Fibroblast of lung (primary cell): ENCODE data around the gene ASRGL1. TPM values are rescaled to one million over a fixed set of nuclear protein-coding genes. Genes with fewer than 3 reads are reported as not detected.
A peak's percentile ranks its signal among the peaks of the same experiment; 100 is the strongest.

Experiments
- DNase-seq, 2 donors: peaks; one replicate each; pipeline versions ENCODE4 v3.0.0 to v3.0.0-alpha.2; 2010; ENCODE audit warnings: low read depth in 2 of 2
- H2AFZ ChIP-seq: 2 replicates; pipeline ENCODE4 v1.5.1; 2012; ENCODE audit warnings: low read length, control low read depth, inconsistent platforms
- H3K27ac ChIP-seq: 2 replicates; pipeline ENCODE4 v1.5.1; 2011; ENCODE audit warnings: low read length, control low read depth; ENCODE audit not compliant: insufficient read depth
- H3K27me3 ChIP-seq: 2 replicates; pipeline ENCODE4 v1.5.1; 2011; ENCODE audit warnings: mild to moderate bottlenecking, low read length; ENCODE audit not compliant: control insufficient read depth, insufficient read depth
- H3K36me3 ChIP-seq: 2 replicates; pipeline ENCODE4 v1.5.1; 2011; ENCODE audit warnings: low read length; ENCODE audit not compliant: control insufficient read depth, insufficient read depth
- H3K4me1 ChIP-seq: 2 replicates; pipeline ENCODE4 v1.5.1; 2011; ENCODE audit warnings: low read length; ENCODE audit not compliant: control insufficient read depth, insufficient read depth; ENCODE audit errors: extremely low read depth
- H3K4me2 ChIP-seq: 2 replicates; pipeline ENCODE4 v1.5.1; 2011; ENCODE audit warnings: low read length, control low read depth; ENCODE audit not compliant: insufficient read depth; ENCODE audit errors: extremely low read depth
- H3K4me3 ChIP-seq, 4 experiments: fragments of 200-600 bp in 1 of 4; sonication (generic) in 1 of 4; replicated peaks in 1 of 4; 2 replicates each; pipeline ENCODE4 v1.5.1; 2011 to 2016; ENCODE audit warnings: low read length in 4 of 4, low read depth in 3 of 4, mild to moderate bottlenecking in 3 of 4, control low read depth in 2 of 4, inconsistent platforms in 1 of 4, mixed read lengths in 1 of 4; ENCODE audit not compliant: insufficient read depth in 1 of 4; ENCODE audit errors: control extremely low read depth in 1 of 4
- H3K79me2 ChIP-seq: 2 replicates; pipeline ENCODE4 v1.5.1; 2012; ENCODE audit warnings: mild to moderate bottlenecking, low read length, inconsistent platforms; ENCODE audit not compliant: control insufficient read depth, insufficient read depth
- H3K9ac ChIP-seq: 2 replicates; pipeline ENCODE4 v1.5.1; 2011; ENCODE audit warnings: mild to moderate bottlenecking, low read length, control low read depth; ENCODE audit not compliant: insufficient read depth
- H3K9me3 ChIP-seq: 2 replicates; pipeline ENCODE4 v1.5.1; 2012; ENCODE audit warnings: low read depth, low read length; ENCODE audit not compliant: control insufficient read depth, insufficient read depth
- H4K20me1 ChIP-seq: 2 replicates; pipeline ENCODE4 v1.5.1; 2011; ENCODE audit warnings: low read length; ENCODE audit not compliant: control insufficient read depth, insufficient read depth; ENCODE audit errors: extremely low read depth
- EZH2 ChIP-seq: IDR thresholded peaks from 2 replicates; pipeline ENCODE4 v1.5.1; 2012; ENCODE audit warnings: low read length, control low read depth, mild to moderate bottlenecking; ENCODE audit errors: missing control alignments
- polyA plus RNA-seq, 2 donors: library from polyadenylated mRNA; depleted of rRNA in 1 of 2; stranded (reverse) in 1 of 2; unstranded in 1 of 2; fragments of >200 nt; gene quantifications; 2 replicates each; pipeline ENCODE4 v1.2.1, GENCODE V29; 2011 to 2012; ENCODE audit warnings: missing spikeins in 1 of 2
- total RNA-seq: library from RNA; depleted of rRNA; stranded (reverse); fragments of >200 nt; gene quantifications from 2 replicates; pipeline ENCODE4 v1.2.1, GENCODE V29; 2014
- TF ChIP-seq, protein P1 (sequence below), 2 donors: IDR thresholded peaks in 1 of 2; conservative IDR thresholded peaks in 1 of 2; 1 replicate in 1 of 2; 2 replicates in 1 of 2; pipeline ENCODE4 v1.5.1; 2011 to 2012; ENCODE audit warnings: low read length in 2 of 2, control low read depth in 1 of 2, inconsistent platforms in 1 of 2, low read depth in 1 of 2, mild to moderate bottlenecking in 1 of 2

The ASRGL1 gene
- total and polyA plus RNA-seq, 2 donors (not counting 1 experiment from before 2014, with no cell fraction given): under 0.01 to 0.22 TPM

DNA sequence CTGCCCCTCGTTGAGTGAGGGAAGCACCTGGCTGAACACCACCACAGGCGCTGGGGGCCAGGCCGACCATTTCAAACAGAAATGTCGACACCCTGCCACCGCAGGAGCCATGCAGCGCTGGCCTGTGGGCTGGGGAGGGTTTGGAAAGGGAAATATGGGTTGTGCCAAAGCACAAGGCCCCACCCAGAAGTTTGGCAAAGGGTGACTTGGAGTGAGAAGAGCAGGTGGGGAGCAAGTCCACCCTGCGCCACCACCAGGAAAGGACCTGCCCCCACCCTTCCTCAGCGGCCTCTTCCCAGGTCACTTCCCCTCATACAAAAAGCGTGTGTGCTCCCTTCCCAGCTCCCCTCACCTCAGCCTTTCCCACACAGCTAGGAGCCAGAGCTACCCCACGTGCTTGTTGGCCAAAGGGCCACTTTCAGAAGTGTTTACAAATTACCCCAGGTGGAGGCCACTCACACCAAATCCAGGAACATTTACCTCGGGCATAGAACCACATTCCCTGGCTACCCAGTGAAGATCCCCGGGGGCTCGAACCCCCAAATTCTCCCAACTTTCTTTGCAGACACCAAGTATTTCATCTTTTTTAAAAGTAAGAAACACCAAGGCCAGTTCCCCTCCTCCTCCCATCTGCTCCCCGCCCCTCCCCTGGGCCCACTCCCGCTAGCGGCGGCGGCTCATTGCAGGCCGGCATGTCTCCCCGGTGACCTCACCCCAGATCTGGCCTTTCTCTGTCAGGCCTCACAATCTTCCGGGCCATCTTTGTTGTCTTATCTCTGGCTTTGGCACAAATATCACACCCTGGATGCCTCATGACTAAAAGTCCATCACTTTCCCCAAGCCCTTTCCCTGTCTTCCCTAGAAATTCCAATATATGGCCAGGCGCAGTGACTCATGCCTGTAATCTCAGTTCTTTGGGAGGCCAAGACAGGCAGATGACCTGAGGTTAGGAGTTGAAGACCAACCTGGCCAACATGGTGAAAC is 61.1 kb downstream of the ASRGL1 start:
- TF ChIP-seq EZH2: no peak
- TF ChIP-seq, protein P1, sequence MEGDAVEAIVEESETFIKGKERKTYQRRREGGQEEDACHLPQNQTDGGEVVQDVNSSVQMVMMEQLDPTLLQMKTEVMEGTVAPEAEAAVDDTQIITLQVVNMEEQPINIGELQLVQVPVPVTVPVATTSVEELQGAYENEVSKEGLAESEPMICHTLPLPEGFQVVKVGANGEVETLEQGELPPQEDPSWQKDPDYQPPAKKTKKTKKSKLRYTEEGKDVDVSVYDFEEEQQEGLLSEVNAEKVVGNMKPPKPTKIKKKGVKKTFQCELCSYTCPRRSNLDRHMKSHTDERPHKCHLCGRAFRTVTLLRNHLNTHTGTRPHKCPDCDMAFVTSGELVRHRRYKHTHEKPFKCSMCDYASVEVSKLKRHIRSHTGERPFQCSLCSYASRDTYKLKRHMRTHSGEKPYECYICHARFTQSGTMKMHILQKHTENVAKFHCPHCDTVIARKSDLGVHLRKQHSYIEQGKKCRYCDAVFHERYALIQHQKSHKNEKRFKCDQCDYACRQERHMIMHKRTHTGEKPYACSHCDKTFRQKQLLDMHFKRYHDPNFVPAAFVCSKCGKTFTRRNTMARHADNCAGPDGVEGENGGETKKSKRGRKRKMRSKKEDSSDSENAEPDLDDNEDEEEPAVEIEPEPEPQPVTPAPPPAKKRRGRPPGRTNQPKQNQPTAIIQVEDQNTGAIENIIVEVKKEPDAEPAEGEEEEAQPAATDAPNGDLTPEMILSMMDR (conservative IDR thresholded peaks at IDR 0.05 in 1 of 2, IDR thresholded peaks at IDR 0.05 in 1 of 2; ENCODE audit: low read depth in 1 of 2, low read length in 2 of 2): no peak
- Histone ChIP-seq H3K36me3 (no peaks in the 10 kb centered on the region), H3K4me1 (peaks cover 31% of the 10 kb centered on the region), H3K27me3 (no peaks in the 10 kb centered on the region), H3K4me2 (no peak overlapping the region), H4K20me1 (no peaks in the 10 kb centered on the region), H3K79me2 (no peaks in the 10 kb centered on the region), H3K27ac (no peak overlapping the region), H2AFZ (no peak overlapping the region), H3K4me3 (no peak overlapping the region), H3K9ac (no peak overlapping the region), H3K9me3 (no peaks in the 10 kb centered on the region)
- peak; percentile 43 to 73 for DNase-seq

DNA sequence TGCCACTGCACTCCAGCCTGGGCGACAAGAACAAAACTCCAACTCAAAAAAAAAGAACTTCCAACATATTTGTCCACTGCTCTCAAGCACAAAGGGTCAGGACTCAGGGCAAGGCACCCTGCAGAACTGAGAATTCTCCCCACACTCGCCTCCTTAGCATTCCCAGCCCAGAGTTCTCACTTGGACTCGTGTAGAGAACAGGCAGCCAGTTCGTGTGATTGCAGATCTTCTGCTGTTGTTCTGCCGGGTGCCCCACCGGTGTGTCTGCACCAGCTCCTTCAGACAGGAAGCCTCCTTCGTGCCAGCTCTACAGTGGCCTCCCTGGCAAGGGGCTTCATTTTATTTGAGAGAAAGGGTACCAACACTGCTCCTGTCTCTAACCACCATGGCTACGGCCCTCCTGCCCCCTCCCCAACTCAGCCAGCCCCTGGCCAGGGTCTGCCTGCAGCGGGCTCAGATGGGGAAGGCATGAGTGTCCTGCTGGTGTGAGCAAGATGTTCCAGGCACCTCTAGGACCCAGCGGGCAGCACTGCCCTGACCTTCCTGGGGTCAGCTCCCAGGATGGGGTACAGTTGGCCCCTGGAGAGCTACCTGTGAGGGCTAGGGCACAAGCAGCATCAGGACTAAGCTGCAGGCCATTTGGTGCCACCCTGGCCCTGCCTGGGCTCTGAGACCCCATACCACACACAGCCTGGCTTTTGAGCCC is 62.1 kb downstream of the ASRGL1 start:
- no peak overlapping the region for H3K4me2 ChIP-seq
- no peaks in the 10 kb centered on the region for H3K27me3 ChIP-seq
- no peak overlapping the region for H2AFZ ChIP-seq
- no peaks in the 10 kb centered on the region for H3K36me3 ChIP-seq
- H3K27ac ChIP-seq: no peak overlapping the region
- H3K9ac ChIP-seq: no peak overlapping the region
- DNase-seq: peak in 1 of 2 donors; percentile 44
- no peaks in the 10 kb centered on the region for H4K20me1 ChIP-seq
- no peak for TF ChIP-seq EZH2
- TF ChIP-seq, protein P1 (conservative IDR thresholded peaks at IDR 0.05 in 1 of 2, IDR thresholded peaks at IDR 0.05 in 1 of 2; ENCODE audit: low read depth in 1 of 2, low read length in 2 of 2): no peak
- no peak overlapping the region for H3K4me3 ChIP-seq
- peaks cover 31% of the 10 kb centered on the region for H3K4me1 ChIP-seq
- H3K9me3 ChIP-seq: no peaks in the 10 kb centered on the region
- H3K79me2 ChIP-seq: no peaks in the 10 kb centered on the region

DNA sequence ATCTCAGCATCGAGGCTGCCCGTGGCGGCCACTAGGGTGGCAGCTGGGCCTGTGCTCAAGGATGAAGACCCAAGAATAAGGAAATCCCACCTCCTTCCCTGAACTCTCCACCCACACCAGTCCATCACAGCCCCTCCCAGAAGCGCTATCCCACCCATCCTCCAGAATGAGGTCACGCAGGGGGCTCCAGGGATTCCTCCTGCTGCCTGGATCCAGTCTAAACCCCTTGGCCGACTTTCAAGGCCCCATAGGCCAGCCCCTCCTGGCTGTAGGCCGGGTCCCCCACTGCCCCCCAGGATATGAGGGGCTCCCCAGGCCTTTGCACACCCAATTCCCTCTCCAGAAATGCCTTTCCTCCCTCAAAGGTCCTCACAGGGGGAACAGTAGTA is 62.6 kb downstream of the ASRGL1 start:
- no peaks in the 10 kb centered on the region for H3K36me3 ChIP-seq
- no peak for DNase-seq
- H3K27me3 ChIP-seq: no peaks in the 10 kb centered on the region
- H3K4me3 ChIP-seq: no peak overlapping the region
- H3K4me1 ChIP-seq: peaks cover 31% of the 10 kb centered on the region
- H3K9ac ChIP-seq: no peak overlapping the region
- TF ChIP-seq, protein P1 (conservative IDR thresholded peaks at IDR 0.05 in 1 of 2, IDR thresholded peaks at IDR 0.05 in 1 of 2; ENCODE audit: low read depth in 1 of 2, low read length in 2 of 2): no peak
- TF ChIP-seq EZH2: no peak
- no peak overlapping the region for H2AFZ ChIP-seq
- no peaks in the 10 kb centered on the region for H4K20me1 ChIP-seq
- H3K9me3 ChIP-seq: no peaks in the 10 kb centered on the region
- no peak overlapping the region for H3K27ac ChIP-seq
- H3K79me2 ChIP-seq: no peaks in the 10 kb centered on the region
- no peak overlapping the region for H3K4me2 ChIP-seq
